ENCODE results near the gene TM6SF1.

TM6SF1 gene

DNA sequence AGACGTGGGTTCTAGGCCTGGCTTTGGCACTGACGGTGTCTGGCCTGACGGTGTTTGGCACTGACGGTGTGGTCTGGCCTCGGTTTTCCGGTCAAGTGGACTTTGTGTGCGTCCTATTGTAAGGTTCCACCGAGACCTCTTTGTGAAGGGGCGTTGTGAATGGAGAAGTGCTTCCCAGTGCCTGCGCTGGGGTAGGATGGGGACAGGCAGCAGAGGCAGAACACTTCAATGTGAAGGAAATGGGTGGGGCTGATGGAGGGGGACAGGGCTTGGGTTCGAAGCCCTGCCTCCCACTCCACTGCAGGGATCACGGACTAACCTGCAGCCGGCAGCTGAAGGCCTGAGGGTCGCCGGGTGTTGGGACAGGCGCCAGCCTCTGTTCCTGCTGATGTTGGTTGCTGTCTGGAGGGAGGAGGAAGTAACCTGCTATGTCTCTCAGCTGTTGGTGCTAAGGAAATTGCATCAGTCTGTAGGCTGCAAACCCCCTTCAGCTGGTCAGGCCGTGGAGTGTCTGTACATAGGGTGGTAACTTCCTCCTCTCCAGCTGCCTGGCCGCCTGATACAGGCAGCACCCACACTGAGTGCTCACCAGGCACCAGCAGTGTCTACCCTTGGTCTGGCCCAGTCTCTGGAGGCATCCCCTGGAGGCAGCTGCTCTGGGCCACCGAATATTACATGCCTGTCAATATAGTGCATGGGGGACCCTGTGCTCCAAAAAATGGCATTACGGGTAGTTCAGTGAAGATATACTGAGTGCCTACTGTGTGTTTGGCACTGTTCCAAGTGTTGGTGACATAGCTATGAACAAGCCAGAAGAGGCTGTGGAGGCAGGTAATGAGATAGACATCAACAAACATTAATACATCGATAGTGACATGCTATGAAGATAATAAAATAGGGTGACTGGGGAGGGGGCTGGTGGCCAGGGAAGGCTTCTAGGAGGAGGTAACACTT is 1.1 kb downstream of the TM6SF1 start:
- H3K4me3 ChIP-seq (ENCODE audit: control insufficient read depth, low read depth, low read length): no peak overlapping the region
- DNase-seq (ENCODE audit: low read depth): no peak
- TF ChIP-seq, protein P1, sequence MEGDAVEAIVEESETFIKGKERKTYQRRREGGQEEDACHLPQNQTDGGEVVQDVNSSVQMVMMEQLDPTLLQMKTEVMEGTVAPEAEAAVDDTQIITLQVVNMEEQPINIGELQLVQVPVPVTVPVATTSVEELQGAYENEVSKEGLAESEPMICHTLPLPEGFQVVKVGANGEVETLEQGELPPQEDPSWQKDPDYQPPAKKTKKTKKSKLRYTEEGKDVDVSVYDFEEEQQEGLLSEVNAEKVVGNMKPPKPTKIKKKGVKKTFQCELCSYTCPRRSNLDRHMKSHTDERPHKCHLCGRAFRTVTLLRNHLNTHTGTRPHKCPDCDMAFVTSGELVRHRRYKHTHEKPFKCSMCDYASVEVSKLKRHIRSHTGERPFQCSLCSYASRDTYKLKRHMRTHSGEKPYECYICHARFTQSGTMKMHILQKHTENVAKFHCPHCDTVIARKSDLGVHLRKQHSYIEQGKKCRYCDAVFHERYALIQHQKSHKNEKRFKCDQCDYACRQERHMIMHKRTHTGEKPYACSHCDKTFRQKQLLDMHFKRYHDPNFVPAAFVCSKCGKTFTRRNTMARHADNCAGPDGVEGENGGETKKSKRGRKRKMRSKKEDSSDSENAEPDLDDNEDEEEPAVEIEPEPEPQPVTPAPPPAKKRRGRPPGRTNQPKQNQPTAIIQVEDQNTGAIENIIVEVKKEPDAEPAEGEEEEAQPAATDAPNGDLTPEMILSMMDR (conservative IDR thresholded peaks at IDR 0.05; ENCODE audit: control insufficient read depth, insufficient read depth, low read depth, low read length): no peak

DNA sequence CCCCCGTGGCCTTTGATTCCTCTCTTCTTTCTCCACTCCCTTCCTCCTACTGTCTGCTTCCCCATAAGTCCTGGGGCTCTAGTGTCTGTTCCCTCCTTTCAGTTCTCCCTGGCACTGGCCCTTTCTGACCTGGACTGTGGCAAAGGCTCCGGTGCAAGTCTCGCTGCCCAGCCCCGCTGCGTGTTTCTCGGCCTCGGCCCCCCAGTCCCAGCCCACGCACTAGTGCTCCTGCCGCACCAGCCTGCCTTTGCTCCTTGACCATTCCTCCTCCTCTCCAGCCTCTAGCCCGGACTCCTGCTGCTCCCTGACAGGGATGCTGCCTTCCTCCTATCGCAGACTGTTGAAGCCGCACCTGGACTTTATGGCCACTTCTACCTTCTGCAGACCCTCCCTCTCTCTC is 2.1 kb downstream of the TM6SF1 start:
- TF ChIP-seq, protein P1 (conservative IDR thresholded peaks at IDR 0.05; ENCODE audit: control insufficient read depth, insufficient read depth, low read depth, low read length): no peak
- no peak for DNase-seq (ENCODE audit: low read depth)
- no peak overlapping the region for H3K4me3 ChIP-seq (ENCODE audit: control insufficient read depth, low read depth, low read length)

DNA sequence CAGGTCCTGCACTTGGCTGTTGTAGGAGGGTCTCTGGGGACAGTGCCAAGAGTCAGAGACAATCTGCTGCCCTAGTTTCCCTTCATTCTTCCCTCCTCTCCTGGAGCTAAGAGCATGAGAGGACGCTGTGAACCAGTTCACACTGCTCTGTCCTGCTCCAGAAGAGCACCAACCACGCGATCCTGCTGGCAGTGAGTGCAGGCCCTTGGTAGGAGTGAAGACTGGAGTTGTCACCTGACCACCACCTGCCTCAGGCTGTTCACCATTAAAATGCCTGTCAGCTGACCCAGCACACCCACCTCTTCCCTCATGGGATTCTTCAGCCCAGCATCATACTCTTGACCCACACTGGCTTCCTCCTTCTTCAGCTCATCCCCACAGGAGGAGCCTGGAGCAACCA is 2.9 kb downstream of the TM6SF1 start:
- TF ChIP-seq, protein P1 (conservative IDR thresholded peaks at IDR 0.05; ENCODE audit: control insufficient read depth, insufficient read depth, low read depth, low read length): no peak
- no peak overlapping the region for H3K4me3 ChIP-seq (ENCODE audit: control insufficient read depth, low read depth, low read length)
- DNase-seq (ENCODE audit: low read depth): no peak

DNA sequence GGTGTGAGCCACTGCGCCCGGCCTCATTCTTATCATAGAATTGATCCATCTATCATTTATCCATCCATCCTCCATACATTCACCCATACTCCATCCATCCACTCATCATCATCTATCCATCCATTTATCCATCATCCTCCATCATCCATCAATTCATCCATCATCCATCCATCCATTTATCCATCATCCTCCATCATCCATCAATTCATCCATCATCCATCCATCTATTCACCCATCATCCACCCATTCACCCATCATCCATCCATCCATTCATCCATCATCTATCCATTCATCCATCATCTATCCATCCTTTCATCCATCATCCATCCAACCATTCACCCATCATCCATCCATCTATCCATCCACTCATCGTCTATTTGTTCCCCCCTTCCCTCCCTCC is 3.7 kb downstream of the TM6SF1 start:
- no peak overlapping the region for H3K4me3 ChIP-seq (ENCODE audit: control insufficient read depth, low read depth, low read length)
- TF ChIP-seq, protein P1 (conservative IDR thresholded peaks at IDR 0.05; ENCODE audit: control insufficient read depth, insufficient read depth, low read depth, low read length): no peak
- no peak for DNase-seq (ENCODE audit: low read depth)

DNA sequence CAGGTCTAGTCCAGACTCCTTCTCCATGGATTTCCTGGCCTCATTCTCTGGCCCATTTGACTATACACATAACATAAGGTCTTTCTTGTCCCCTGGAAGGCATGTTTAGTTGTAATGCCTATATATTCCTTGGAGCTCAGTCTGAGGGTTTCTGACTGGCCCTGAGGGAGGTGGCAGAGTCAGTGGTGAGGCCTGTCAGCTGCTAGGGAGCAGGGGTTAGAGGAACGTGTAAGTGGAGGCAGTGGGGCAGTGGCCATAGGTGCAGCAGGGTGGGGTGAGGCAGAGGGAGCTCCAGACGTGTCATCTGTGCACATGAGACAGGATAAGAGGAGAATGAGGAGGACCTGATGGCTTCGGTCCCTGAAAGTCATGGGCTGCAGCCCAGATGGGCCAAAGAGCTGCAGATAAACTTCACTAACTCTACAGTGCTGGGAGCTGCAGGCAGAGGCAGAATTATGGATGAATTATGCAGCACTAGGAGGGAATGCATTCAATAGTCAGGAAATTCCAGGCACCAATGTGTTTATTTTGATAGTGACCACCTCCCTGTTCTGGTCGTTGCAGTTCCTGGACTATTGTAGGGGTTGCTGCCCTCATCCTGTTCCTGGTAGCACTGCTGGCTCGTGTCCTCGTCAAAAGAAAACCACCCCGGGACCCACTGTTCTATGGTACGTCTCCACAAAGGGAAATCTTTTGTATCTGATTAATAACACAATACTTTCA is 4.9 kb downstream of the TM6SF1 start:
- no peak overlapping the region for H3K4me3 ChIP-seq (ENCODE audit: control insufficient read depth, low read depth, low read length)
- TF ChIP-seq, protein P1 (conservative IDR thresholded peaks at IDR 0.05; ENCODE audit: control insufficient read depth, insufficient read depth, low read depth, low read length): no peak
- DNase-seq (ENCODE audit: low read depth): peak; percentile 60

DNA sequence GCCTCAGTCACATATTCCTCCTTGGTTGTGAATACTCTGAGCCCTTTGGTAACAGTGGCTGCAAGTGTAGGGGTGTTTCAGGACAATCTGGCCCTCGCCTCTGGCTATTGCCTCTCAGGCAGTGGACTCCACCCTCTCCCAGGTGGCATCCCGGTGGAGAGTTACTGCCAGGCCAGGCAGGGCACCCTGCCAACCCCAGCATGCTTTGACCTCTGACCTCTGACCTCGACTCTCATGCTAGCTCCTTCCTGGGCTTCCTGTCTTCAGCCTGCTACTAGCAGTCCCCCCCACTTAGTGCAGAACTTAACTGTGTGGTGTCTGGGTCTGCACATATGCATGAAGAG is 5.5 kb downstream of the TM6SF1 start:
- no peak for DNase-seq (ENCODE audit: low read depth)
- TF ChIP-seq, protein P1 (conservative IDR thresholded peaks at IDR 0.05; ENCODE audit: control insufficient read depth, insufficient read depth, low read depth, low read length): no peak
- no peak overlapping the region for H3K4me3 ChIP-seq (ENCODE audit: control insufficient read depth, low read depth, low read length)

All from fibroblast of mammary gland (primary cell).